Nephron progenitor cell (in vitro differentiated cells): ENCODE data around the gene NUDT16L1.
A peak's percentile ranks its signal among the peaks of the same experiment; 100 is the strongest.
"Not testable (repeated sequence)": the region's sequence is repeated elsewhere in the genome, so short reads cannot be mapped to it uniquely, and the experiment has no call there.

Experiments used
- DNase-seq: peaks from one replicate; pipeline ENCODE4 v3.0.0; 2021
- H3K27ac Mint-ChIP-seq: 2 replicates; pipeline ENCODE4 v1.8.0; 2021; ENCODE audit warnings: mild to moderate bottlenecking, moderate library complexity, mixed read lengths
- H3K27me3 Mint-ChIP-seq: 2 replicates; pipeline ENCODE4 v1.8.0; 2021; ENCODE audit warnings: mild to moderate bottlenecking, low read depth, mixed read lengths; ENCODE audit not compliant: poor library complexity
- H3K36me3 Mint-ChIP-seq: 2 replicates; pipeline ENCODE4 v1.8.0; 2021; ENCODE audit warnings: low read depth, mixed read lengths
- H3K4me1 Mint-ChIP-seq: 2 replicates; pipeline ENCODE4 v1.8.0; 2021; ENCODE audit warnings: mixed read lengths
- H3K4me3 Mint-ChIP-seq: 2 replicates; pipeline ENCODE4 v1.8.0; 2021; ENCODE audit warnings: mild to moderate bottlenecking, moderate library complexity, mixed read lengths
- H3K9me3 Mint-ChIP-seq: 2 replicates; pipeline ENCODE4 v1.8.0; 2021; ENCODE audit warnings: mild to moderate bottlenecking, moderate library complexity, mixed read lengths
- TF ChIP-seq, protein P1 (sequence below): fragments of 200-600 bp; sonication (generic); IDR thresholded peaks from 2 replicates; pipeline ENCODE4 v1.5.0; 2021; ENCODE audit warnings: antibody characterized with exemption

Gene NUDT16L1

DNA sequence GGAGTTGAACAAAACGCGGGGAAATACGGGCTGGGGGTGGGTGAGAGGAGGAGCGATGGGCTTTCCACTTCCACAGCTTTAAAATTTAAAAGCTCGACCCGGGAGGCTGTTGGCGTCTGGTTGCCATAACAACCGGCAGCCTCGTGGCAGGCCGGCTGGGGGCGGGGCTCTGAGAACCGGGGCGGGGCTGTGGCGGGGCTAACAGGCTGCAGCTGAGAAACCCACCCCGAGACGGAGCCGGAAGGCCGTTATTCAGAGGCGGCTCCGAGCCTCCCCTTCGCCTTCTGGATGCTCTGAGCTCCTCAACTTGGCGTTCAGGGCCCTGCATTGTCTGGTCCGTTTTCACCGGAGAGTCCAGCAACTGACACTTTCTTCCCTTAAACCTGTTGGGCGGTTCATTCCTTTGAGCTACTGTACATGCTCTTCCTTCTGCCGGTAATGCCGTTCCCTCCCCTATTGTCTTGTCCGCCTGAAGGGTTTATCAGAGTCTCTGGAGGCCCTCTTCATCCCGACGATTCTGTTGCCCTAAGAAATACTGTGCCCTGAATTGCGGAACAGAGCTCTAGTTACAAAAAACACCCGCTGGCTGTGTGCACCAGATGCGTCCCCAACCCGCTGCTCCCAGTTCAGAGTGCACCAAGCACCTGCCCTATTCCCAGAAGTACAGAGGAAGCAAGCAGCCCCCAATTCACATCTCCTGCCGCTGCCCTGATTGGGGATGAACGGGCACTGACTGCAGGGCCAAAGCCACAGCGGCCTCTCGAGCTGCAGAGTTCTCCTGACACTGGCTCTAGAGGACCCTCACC is 41.6 kb downstream of the NUDT16L1 start:
- Mint-ChIP-seq H3K4me3 (peak overlapping the region; percentile 94), H3K27ac (peak overlapping the region; percentile 99), H3K27me3 (peaks cover 13% of the 10 kb centered on the region), H3K4me1 (peaks cover 34% of the 10 kb centered on the region), H3K36me3 (peaks cover 8% of the 10 kb centered on the region), H3K9me3 (no peaks in the 10 kb centered on the region)
- TF ChIP-seq, protein P1, sequence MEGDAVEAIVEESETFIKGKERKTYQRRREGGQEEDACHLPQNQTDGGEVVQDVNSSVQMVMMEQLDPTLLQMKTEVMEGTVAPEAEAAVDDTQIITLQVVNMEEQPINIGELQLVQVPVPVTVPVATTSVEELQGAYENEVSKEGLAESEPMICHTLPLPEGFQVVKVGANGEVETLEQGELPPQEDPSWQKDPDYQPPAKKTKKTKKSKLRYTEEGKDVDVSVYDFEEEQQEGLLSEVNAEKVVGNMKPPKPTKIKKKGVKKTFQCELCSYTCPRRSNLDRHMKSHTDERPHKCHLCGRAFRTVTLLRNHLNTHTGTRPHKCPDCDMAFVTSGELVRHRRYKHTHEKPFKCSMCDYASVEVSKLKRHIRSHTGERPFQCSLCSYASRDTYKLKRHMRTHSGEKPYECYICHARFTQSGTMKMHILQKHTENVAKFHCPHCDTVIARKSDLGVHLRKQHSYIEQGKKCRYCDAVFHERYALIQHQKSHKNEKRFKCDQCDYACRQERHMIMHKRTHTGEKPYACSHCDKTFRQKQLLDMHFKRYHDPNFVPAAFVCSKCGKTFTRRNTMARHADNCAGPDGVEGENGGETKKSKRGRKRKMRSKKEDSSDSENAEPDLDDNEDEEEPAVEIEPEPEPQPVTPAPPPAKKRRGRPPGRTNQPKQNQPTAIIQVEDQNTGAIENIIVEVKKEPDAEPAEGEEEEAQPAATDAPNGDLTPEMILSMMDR, result no peak
- DNase-seq, result peak; percentile 96

DNA sequence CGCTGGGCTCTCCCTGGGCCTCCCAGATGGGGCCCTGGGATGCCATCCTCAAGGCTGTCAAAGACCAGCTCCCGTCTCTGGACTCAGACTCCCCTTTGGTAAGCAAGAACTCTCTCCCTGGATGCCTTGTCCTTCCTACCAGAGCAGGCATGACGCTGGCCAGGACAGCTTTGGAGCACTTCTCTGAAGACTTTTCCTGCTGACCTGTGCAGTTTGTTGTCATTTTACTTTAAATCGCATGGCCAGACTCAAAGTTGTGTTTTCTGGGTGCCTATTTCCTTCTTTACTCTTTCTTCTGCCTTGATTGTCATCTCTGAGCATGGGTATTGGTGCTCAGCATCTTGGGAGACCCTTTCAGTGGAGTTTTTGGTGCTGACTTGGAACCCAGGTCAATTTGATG is 43.2 kb downstream of the NUDT16L1 start:
- no peak overlapping the region for H3K27ac Mint-ChIP-seq
- H3K4me3 Mint-ChIP-seq, result peak overlapping the region; percentile 47
- H3K36me3 Mint-ChIP-seq, result no peaks in the 10 kb centered on the region
- peaks cover 27% of the 10 kb centered on the region for H3K4me1 Mint-ChIP-seq
- DNase-seq, result no peak
- no peaks in the 10 kb centered on the region for H3K9me3 Mint-ChIP-seq
- TF ChIP-seq, protein P1, result no peak
- H3K27me3 Mint-ChIP-seq, result peaks cover 16% of the 10 kb centered on the region

DNA sequence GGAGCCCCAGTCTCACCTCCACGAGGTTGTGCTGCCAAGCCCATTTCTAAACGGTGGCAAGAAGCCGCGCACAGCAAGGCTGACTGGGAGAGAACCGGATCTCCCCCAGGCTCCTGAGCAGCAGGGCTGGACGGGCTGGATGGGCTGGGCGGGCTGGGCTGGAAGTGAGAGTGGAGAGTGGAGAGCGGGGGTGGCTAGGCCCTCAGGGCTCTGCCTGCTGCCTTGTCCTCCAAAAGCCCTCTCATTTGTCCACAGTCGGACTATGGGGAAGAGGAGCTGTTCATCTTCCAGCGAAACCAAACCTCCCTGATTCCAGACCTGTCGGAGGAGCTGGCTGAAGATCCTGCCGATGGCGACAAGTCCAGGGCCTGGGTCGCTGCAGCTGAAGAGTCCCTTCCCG is 44.2 kb downstream of the NUDT16L1 start:
- Mint-ChIP-seq H3K4me1 (peaks cover 25% of the 10 kb centered on the region), H3K36me3 (no peaks in the 10 kb centered on the region), H3K9me3 (no peaks in the 10 kb centered on the region), H3K27ac (no peak overlapping the region), H3K27me3 (peaks cover 17% of the 10 kb centered on the region), H3K4me3 (no peak overlapping the region)
- DNase-seq, result no peak
- TF ChIP-seq, protein P1, result no peak

DNA sequence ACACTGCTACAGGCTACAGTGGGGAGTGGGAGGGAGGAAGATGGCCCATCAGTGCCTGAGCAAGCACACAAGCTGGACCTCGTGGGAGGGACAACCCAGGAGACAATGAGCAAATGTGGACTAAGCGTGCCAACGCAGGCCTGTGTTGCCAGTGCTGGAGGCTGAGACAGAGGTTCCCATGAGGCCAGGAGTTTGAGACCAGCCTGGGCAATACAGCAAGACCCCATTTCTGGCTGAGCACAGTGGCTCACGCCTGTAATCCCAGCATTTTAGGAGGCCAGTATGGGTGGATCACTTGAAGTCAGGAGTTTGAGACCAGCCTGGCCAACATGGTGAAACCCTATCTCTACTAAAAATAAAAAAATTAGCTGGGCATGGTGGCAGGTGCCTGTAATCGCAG is 45.0 kb downstream of the NUDT16L1 start:
- H3K4me3 Mint-ChIP-seq, DNase-seq, H3K27ac Mint-ChIP-seq, H3K9me3 Mint-ChIP-seq, H3K36me3 Mint-ChIP-seq: not testable (repeated sequence)
- peaks cover 21% of the 10 kb centered on the region for H3K4me1 Mint-ChIP-seq
- peaks cover 20% of the 10 kb centered on the region for H3K27me3 Mint-ChIP-seq

DNA sequence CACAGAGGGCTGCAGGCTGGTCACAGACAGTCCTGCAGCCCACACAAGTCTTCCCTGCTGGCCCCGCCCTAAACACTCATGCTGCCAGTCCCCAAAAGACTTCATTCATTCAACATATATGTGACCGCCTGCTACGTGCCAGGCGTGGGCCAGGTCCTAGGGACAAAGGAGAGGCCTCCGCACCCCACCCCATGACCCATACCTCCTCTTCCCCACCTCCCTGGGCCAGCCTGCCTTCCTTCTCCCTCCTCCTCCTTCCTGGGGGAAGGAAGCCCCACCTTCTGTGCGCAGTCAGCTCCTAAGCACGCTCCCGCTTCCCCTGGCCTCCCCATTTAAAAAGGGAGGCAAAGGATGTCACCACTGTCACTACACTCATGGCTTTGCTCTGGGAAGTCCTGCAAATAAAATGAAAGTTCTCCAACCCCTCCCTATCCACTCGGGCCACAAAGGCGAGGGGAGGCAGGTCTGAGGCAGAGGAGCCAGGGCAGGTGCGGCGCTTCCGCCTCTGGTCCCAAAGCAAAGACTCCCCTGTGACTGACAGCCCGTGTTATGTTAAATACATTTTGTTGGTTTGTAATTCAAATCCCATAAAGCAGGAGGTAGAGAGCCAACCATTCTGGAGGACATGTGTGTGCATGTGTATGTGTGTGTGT is 50.0 kb downstream of the NUDT16L1 start:
- Mint-ChIP-seq H3K4me1 (peaks cover 15% of the 10 kb centered on the region), H3K9me3 (no peaks in the 10 kb centered on the region), H3K36me3 (no peaks in the 10 kb centered on the region), H3K27me3 (peaks cover 7% of the 10 kb centered on the region), H3K4me3 (no peak overlapping the region), H3K27ac (no peak overlapping the region)
- no peak for DNase-seq
- TF ChIP-seq, protein P1, result no peak

DNA sequence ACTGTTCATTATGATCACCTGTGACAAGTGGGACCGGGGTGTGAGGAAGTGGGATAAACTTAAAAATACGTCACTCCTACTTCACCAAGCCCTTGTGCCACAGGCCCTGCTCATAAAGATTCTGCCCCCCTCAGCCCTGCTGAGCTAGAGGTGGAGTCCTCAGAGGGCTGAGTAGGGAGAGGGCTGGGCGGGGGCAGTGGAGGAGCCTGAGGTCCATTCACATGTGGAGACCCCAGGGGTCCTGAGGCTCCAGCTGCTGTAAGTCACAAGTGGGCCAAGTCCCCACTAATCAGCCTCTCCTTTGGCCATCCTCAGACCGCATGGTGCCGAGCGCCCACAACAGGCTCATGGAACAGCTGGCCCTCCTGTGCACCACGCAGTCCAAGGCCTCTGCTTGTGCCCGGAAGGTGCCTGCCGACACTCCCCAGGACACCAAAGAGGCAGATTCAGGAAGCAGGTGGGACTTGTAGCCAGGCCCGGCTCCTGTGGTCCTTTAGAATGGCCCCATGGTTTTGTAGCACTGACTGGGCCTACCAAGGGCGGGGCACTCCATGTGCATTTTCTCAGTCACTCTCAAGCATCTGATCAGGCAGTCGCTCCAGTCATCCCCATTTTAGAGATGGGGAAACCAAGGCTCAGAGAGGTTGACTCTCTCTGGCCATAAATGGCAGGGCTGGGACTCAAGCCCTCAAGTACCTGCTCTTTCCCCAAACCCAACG is 51.4 kb downstream of the NUDT16L1 start:
- no peak for DNase-seq
- Mint-ChIP-seq H3K4me1 (peaks cover 15% of the 10 kb centered on the region), H3K9me3 (no peaks in the 10 kb centered on the region), H3K27me3 (peaks cover 7% of the 10 kb centered on the region), H3K4me3 (no peak overlapping the region), H3K27ac (no peak overlapping the region), H3K36me3 (no peaks in the 10 kb centered on the region)
- TF ChIP-seq, protein P1, result no peak
